Fibroblast of skin of right quadriceps (primary cell): ENCODE measurements around the gene SNX5.

Experiments used
- DNase-seq: peaks from one replicate; pipeline ENCODE4 v3.0.0-alpha.2; 2013

The SNX5 gene

DNA sequence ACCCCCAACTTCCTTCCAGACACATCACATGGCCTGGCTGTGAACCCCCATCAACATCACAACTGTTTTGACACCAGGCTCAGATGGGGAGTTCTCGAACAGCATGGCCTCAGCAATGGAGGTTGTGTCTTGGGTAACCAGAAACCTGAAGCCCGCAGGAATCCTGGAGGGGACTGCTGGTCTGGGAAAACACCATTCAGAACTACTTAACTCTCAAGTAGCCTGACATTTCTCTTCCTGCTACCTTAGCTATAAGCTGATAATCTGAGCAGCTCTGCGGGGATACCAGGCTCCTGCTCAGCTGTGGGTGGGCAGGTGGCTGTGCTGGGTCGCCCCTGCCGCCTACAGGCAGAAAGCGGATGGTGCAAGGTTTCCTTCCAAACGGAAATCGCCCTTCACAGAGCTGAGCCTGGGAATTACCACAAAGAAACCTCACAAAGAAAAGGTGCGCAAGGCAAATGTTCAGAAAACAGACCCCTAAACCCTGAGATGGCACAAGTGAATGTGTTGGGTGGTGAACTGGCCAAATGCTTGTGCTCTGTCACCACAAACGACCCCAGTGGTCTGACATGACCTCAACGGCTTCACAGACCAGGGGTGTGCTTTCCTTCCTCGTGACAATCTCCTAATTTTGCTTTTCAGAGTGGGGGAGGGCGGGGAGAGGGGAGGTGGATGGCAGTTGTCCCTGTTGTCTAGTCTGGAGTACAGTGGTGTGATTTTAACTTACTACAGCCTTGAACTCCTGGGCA is 29.5 kb downstream of the SNX5 start:
- DNase-seq, result peak; percentile 63

DNA sequence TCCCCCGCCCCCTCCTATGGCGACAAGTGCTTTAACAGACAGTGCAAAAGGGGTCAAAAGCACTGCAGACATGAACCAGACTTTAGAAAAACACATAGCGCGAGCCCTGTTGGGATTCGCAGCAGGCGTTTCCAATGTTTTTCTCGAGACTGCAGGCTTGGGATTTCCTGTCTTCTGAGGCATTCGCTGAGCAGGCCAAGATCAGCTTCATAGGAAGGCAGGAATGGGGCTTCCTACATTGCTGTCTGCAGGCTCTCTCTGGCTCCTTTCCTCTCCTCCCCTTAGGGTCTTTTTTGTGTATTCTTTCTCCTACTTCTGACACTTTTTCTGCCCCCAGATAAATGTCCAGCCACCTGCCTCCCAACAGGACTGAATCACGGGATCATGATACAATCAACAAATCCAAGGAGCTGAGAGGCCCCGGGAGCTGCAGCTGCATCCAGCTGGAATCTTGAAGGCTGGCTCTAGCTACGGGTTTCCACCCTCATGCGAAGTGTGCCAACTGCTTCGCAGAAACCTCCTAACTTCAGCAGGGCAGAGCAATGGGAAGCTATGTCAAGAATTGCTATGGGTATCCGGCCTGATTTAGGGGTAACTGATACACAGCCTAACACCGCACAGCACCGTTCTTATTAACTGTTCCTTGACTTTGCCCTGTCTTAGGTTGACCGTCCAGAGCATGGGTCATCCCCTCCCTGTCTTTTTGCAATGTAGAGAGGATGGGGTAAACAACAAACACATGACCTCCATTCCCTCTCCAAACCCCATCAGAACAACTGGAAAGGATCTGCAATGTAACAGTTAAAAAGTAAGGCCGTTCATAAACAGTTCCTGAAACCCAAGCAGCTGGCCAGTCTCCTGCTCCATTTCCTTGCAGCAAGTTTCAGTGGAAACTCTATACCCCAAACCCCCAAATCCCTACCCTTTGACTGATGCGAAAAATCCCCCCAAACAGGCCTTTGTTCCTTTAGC is 31.5 kb downstream of the SNX5 start:
- DNase-seq, result peak; percentile 56

DNA sequence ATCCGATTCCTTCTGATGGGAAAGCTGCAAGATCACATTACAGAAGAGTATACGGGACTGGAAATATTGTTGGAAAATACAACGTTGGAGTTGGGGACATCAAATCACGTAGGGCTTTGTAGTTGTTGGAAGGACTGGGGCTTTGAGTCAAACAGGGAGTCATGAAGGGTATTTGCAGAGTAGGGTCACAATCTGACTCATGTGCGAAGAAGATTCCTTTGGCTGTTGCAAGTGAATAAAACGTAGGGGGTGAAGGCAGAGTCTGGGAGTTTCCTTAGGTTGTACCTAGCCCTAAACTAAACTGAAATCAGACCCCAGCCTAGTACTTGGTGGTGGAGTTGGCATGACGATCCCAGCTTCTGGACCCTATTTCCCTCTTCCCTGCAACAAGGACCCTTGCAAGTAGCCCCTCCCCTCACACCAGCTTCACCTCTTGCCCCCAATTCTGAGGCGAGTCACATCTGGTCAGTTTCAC is 32.3 kb downstream of the SNX5 start:
- peak; percentile 51 for DNase-seq

DNA sequence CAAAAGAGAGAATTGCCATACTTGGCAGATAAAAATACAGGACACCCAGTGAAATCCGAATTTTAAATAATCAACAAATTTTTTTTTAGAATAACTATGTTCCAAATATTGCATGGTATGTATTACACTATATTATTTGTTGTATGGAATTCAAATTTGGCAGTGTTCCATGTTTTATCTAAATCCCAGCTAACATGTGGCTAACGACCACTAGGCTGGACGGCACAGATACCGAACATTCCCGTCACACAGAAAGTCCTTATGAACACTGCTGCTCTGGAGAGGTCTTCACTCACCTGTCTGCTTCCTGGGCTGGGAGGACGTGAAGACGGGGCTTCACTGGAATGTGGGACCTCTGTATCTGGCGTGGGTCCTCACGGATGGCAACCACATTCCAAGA is 32.8 kb downstream of the SNX5 start:
- no peak for DNase-seq

DNA sequence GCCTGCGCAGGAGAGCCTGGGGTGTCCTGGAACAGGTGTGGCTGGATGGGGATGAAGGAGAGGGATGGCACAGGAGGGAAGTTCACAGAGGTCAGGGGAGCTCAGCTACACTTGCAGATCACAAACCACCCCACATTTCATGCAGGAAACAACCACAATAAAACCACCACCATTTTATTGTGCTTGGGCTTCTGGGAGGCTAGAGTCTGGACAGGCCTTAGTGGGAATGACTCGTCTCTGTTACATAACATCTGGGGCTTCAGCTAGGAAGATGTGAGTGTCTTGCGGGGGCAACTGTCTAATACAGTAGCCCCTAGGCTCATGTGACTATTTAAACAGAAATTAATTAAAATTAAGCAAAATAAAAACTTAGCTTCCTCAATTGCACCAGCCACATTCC is 33.4 kb downstream of the SNX5 start:
- DNase-seq, result no peak

DNA sequence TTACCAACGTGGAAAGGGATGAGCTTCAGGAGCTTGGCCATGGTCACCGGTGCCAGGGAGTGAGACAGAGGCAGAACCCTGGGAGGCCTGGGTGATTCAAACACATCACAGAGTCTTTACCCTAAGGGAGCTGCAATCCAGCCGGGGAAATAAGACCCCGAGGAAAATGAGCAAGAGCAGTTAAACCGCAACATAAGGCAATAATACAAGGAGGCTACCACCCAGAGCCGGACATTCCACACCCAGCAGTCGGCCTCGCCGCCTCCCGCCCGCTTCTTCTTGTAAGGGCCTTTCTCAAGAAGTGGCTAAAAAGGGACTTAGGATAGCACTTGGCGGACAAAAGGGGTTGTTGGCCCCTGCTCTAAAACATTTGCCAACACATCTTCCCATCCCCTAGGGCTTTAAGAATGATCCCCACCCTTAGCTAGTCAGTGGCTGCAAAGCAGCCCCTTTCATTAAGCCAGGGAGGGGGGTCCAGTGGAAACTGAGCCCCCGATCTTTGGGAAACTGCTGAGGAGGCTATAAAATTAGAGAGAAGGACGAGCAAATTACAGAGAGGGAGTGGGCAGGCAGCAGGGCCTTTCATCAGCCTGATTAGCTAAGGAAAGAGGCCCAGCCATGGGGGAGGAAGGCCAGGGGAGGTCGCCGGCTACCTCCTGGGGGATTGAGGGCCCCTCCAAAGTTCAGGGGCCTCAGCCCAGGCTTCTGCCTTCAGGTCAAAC is 34.3 kb downstream of the SNX5 start:
- peak; percentile 46 for DNase-seq

DNA sequence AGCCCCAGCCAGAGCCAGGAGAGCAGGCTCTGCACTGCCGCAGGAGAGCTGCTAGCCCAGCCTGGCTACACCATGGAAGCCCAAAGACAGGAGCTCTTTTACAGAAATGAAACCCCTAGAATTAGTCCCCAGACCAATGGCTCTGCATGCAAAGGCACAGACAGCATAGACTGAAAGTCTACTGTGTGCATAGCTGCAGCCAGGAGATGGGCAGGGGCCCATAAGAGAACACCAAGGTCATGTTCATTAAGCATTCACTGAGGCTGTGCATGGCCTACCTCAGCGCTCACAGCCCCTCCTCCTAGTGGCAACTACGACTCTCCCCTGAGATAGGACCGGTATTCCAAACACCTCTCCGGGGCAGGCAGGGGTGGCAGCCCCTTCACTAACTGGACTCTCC is 34.9 kb downstream of the SNX5 start:
- DNase-seq, result no peak

DNA sequence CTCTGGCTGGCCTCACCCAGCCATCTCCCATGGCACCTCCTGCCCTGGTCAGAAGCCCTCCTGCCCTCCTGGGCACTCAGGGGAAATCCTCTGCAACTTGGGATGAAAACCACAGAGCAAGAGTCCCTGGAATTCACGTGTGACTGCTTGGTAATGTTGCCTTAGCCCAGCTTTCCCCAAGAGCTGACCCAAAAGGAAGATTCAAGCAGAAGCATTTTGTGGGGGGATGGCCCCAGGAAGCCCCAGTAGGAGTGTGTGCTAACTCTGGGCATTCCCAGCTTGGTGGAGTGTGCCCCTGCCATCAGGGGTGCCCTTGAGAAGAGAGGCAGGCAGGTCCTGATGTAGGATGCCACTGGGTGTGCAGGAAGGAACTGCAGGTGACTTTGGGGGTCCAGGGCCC is 35.5 kb downstream of the SNX5 start:
- DNase-seq, result no peak

DNA sequence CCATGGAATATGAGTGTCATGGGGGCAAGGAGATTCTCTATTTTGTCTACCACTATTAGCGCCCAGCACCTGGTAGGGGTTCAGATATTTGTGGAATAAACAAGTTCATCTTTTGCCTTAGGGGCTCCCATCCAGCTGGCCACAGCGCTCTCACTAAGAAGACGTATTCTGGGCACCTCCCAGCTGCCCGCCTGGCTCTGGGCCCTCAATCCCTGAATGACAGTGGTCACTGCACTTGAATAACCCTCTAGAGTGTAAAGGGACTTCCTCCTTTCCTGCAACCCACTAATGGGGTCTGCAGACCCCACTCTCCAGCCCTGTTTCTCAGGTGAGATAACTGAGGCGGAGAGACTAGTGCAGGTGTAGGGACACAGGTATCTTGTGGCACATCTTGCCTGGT is 36.2 kb downstream of the SNX5 start:
- DNase-seq, result no peak

DNA sequence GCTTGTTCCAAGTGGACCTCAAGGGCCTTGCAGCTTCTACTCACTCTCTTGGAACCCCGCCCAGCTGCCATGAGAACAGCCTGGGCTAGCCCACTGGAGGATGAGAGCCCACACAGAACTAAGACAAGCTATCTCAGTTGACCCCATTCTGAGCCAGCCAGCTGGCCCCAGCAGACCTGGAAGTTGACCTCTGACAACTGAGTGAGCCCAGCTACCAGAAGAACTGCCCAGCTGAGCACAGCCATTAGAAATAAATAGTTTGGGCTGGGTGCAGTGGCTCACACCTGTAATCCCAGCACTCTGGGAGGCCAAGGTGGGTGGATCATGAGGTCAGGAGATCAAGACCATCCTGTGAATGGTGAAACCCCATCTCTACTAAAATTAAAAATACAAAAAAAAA is 37.1 kb downstream of the SNX5 start:
- DNase-seq, result no peak

DNA sequence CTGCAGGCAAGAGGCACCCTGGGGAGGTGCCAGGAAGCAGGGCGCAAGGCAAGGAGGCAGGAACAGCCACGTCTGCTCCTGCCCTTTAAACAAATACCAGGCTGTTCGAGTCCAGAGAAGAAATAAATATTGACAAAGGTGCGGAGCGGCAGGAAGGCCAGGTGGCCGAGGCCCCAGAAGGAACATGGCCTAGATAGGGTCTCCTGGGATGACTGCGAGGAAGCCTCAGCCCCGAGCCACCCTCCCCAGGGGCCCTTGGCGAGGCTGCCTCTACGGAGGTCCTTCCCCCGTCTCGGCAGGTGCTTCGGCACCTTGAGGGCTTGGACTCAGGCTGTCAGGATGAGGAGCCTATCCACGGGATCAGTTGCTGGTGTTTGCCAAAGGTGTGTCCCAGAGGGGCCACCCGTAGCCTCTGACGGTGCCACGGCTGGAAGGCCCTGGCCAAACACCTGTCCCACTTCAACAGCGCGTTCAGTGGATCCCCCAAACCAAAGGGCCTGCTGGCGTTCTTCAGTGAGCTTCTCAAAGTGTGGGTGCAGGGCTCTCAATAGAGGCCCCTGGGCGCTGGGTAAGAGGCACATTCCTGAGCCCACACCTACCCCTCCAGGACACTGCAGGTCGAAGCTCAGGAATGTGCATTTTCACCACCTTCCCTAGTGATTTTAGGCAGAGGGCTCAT is 39.8 kb downstream of the SNX5 start:
- DNase-seq, result no peak

DNA sequence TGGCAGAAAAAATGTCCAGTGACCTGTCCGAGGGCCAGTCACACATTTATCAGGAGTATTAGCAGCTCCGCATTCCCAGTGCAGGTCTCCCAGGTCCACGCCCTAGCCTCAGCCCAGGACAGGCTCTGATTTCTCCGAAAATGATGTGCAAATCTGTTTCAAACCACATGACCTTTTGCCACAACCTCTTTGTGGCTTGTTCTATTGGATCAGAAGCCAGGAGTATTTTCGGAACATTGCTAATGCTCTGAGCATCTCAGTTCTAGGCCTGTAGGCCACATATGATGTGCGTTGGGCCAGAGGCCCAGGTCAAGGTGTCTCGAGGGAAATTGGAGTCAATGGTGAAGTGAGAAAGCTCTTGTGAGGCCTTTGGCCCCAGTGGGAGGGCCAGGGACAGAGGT is 40.4 kb downstream of the SNX5 start:
- no peak for DNase-seq

DNA sequence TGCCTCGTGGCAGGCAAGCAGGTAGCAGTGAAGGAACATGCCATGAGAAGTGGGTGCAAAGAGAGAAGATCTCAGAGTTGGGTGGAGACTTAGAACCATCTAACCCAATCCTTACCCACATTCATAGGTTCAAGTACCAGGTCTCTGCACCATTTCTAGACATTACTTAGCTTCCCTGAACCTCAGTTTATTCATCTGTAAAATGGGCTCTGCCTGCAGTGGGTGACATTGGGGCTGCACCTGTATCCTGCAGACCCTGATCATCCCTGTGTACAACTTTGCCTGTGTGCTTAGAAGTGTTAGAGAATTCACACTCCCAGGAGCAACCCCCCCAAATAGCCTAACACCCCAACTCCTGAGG is 42.7 kb downstream of the SNX5 start:
- DNase-seq, result no peak

DNA sequence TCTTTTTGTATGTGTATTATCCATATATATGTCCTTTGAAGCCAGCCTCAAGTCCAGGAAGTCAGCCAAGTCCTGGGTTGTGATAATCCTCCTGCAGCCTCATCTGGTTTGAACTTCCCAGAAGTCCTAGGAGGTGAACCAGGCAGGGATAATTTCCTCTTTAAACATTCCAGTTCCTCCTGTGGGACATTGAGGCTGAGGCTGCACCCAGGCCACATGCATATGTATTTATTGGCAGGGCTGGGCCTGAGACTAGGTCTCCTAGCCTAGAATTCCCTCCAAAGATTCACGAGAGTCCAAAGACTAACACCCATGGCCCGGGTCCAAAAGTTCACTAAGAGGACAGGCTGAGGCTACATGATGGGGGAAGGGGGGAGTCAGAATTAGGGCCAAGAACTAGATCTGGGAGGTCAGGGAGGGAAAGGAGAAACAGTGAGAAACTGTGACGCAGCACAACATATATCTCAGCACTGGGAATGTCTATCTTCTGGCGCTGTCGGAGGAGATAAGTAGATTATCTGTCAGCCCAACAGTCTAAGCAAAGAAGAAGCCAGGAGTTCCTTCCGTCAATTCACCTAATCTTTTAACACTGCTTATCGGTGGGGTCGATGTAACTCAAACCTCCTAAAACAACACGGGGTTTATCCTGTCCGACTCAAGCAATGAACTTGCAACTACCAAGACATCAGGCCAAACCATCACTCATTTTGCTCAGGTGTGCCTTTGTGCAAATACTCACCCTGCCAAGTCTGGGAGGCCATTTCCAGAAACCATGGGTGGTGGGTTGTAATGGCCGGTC is 43.3 kb downstream of the SNX5 start:
- peak; percentile 83 for DNase-seq

DNA sequence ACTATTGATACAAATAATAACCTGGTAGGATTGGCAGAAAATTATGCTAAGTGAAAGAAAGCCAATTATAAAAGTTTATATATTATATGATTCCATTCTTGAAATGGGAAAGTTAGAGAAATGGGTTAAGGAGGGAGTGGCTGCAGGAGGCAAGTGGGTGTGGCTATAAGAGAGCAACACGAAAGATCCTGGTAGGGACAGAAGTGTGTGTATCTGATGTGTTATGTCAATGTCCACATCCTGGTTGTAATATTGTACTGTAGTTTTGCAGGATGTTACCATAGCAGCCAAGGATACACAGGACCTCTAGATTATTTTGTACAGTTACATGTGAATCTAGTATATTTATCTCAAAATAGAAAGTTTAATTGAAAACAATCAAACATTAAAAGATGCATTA is 46.8 kb downstream of the SNX5 start:
- DNase-seq, result no peak

DNA sequence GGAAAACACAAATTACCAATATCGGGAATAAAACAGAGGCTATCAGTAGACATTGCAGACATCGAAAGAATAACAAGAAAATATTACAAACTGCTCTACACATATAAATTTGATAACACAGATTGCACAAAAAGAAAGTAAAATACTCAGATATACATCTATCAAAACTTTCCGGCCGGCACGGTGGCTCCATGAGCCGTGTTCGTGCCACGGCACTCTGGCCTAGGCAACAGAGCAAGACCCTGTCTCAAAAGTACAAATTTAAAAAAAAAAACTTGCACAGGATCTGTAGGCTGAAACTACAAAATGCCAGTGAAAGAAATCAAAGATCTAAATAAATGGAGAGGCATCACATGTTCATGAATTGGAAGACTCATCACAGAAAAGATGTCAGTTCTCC is 49.4 kb downstream of the SNX5 start:
- DNase-seq, result no peak

DNA sequence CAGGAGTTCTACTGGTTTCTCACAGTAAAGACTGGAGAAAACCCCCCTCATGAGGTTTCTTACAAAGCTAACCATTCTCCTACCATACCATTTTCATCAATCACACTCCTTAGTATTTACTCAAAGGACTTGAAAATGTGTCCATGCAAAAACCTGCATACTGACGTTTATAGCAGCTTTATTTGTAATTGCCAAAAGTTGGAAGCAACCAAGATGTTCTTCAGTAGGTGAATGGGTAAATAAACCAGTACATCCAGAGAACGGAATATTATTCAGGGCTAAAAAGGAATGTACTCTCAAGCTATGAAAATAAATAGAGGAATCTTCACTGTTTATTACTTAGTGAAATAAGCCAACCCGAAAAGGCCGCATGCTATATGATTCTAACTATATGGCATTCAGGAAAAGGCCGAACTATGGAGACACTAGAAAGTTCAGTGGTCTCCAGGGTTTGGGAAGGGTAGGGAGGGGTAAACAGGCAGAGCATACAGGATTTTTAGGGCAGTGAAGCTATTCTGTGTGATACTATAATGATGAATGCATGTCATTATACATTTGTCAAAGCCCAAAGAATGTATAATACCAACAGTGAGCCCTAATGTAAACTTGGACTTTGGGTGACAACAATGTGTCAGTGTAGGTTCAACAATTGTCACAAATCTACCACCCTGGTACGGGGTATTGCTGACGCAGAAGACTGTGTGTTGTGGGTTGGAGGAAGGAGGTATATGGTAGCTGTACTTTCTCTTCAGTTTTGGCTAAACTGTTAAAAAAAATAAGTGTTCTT is 50.6 kb downstream of the SNX5 start:
- DNase-seq, result no peak

DNA sequence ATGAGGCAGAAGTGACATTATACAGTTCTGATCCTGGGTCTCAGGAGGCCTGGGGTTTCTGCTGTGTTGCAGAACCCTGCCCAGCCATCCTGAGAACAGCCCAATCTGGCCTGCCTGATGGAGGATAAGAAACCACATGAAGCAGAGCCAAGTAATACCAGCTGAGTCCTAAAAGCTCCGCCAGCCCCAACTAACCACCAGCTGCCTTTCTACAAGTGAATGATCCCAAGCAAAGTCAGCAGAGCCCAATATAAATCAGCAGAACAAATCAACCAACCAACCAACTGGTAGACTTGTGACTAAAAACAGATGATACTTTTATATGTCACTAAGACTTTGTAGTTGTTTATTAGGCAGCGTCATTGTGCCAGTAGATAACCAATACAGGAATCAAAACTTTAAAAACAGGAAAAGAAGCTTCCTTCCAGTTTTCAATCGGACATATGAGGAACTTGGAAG is 52.1 kb downstream of the SNX5 start:
- DNase-seq, result no peak

DNA sequence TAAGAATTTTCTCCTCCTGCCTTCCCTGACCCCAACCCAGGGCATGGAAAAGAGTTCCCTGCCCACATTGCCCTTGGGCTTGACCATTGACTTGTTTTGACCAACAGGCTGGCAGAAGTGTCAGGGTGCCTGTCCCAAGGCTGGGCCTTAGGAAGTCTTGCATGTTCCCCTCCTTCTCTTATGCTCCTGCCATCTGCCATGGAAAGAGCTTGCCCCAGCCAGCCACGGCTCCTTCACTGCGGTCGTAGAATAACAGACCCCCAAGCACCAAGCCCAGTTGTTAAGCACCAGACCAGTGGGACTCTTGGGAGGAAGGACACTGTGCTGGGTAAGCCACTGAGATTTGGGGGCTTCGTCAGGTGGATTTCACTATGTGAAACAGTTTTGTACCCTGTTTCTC is 53.6 kb downstream of the SNX5 start:
- no peak for DNase-seq

DNA sequence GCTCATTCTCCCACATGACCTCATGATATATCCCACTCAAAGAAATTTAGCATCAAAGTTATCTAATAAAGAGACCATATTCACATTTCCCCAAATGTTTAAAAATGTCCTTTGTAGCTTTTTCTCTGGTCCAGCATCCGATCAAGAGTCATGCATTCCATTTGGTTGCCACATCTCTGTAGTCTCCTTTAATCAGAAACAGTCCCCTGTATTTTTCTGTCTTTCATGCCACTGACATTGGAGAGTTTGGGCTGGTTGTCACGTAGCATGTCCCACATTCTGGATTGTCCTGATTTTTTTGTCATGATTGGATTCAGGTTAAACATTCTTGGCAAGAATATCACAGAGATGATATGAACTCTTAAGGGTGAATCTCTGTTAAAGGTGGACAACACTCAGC is 55.7 kb downstream of the SNX5 start:
- peak; percentile 82 for DNase-seq

DNA sequence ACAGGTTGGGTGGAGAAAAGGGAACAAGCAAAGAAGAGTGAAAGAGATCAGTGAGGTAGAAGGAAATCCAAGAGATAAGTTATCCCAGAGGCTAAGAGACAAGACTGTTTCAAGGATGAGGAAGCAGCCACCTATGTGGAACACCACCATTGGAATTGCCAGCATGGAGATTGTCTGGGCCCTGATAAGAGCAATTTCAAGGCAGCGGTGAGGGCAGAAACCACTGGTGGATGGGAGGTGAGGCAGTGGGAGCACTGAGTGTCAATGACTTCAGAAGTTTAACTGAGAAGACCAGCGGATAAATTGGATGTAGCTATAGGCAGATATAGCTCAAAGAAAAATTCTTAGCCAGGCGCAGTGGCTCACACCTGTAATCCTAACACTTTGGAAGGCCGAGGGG is 56.7 kb downstream of the SNX5 start:
- DNase-seq, result no peak
